Naive thymus-derived CD4-positive, alpha-beta T cell (primary cell): Measurements from ENCODE around the gene PKP4. TPM values are rescaled to one million over a fixed set of nuclear protein-coding genes. Genes with fewer than 3 reads are reported as not detected.

ENCODE experiments used
- ATAC-seq: fragments of 150-1000 bp; cut with Tn5 transposase; 2 replicates; pipeline ENCODE4 v1.10.0; 2021; ENCODE audit warnings: mild to moderate bottlenecking, moderate library complexity
- CTCF ChIA-PET: fragments of 350-600 bp; sonication (Branson Sonifier 250); formaldehyde crosslinking; loops from one replicate; lab custom pipeline; 2021; ENCODE audit warnings: antibody characterized with exemption; lab: Charles Lee
- POLR2A ChIA-PET: fragments of 350-600 bp; sonication (Branson Sonifier 250); formaldehyde crosslinking; loops from one replicate; lab custom pipeline; 2021; ENCODE audit warnings: antibody characterized with exemption, inconsistent platforms; lab: Charles Lee
- DNase-seq, 9 donors: peaks; one replicate each; pipeline versions ENCODE4 v3.0.0 to v3.0.0-alpha.2; 2020 to 2022; ENCODE audit warnings: mixed read lengths in 1 of 9
- H3K27ac ChIP-seq: one replicate; pipeline ENCODE4 v1.7.0; 2013; ENCODE audit warnings: mild to moderate bottlenecking, low read depth, low read length, moderate library complexity
- H3K27me3 ChIP-seq, 2 donors: one replicate each; pipeline ENCODE4 v1.7.0; 2013; ENCODE audit warnings: low read length in 2 of 2, mild to moderate bottlenecking in 2 of 2, moderate library complexity in 2 of 2; ENCODE audit not compliant: control insufficient read depth in 2 of 2, insufficient read depth in 2 of 2
- H3K36me3 ChIP-seq, 3 experiments: 1 replicate in 2 of 3; 2 replicates in 1 of 3; pipeline ENCODE4 v1.7.0; 2013; ENCODE audit warnings: low read length in 3 of 3, mild to moderate bottlenecking in 3 of 3, moderate library complexity in 1 of 3; ENCODE audit not compliant: insufficient read depth in 3 of 3, control insufficient read depth in 2 of 3
- H3K4me1 ChIP-seq, 2 donors: one replicate each; pipeline ENCODE4 v1.7.0; 2013; ENCODE audit warnings: low read length in 2 of 2, mild to moderate bottlenecking in 2 of 2, moderate library complexity in 1 of 2; ENCODE audit not compliant: control insufficient read depth in 2 of 2, insufficient read depth in 2 of 2
- H3K4me3 ChIP-seq: 2 replicates; pipeline ENCODE4 v1.7.0; 2013; ENCODE audit warnings: mild to moderate bottlenecking, low read length
- H3K9me3 ChIP-seq, 3 experiments: 1 replicate in 2 of 3; 2 replicates in 1 of 3; pipeline ENCODE4 v1.7.0; 2013; ENCODE audit warnings: low read length in 3 of 3; ENCODE audit not compliant: control insufficient read depth in 2 of 3
- H3K27ac Mint-ChIP-seq, 9 donors: one replicate each; pipeline ENCODE4 v1.8.0; 2020 to 2022; ENCODE audit warnings: mixed read lengths in 9 of 9, mild to moderate bottlenecking in 8 of 9, moderate library complexity in 5 of 9, inconsistent platforms in 2 of 9
- H3K27me3 Mint-ChIP-seq, 5 donors: one replicate each; pipeline ENCODE4 v1.8.0; 2021 to 2022; ENCODE audit warnings: mixed read lengths in 5 of 5, mild to moderate bottlenecking in 1 of 5
- H3K36me3 Mint-ChIP-seq, 5 donors: one replicate each; pipeline ENCODE4 v1.8.0; 2020 to 2022; ENCODE audit warnings: mixed read lengths in 5 of 5, mild to moderate bottlenecking in 3 of 5, inconsistent platforms in 1 of 5
- H3K4me1 Mint-ChIP-seq, 7 donors: one replicate each; pipeline ENCODE4 v1.8.0; 2020 to 2022; ENCODE audit warnings: mixed read lengths in 7 of 7, mild to moderate bottlenecking in 3 of 7, inconsistent platforms in 1 of 7
- H3K4me3 Mint-ChIP-seq, 10 donors: one replicate each; pipeline ENCODE4 v1.8.0; 2020 to 2022; ENCODE audit warnings: mild to moderate bottlenecking in 10 of 10, mixed read lengths in 10 of 10, moderate library complexity in 6 of 10, inconsistent platforms in 2 of 10
- H3K9me3 Mint-ChIP-seq, 11 donors: one replicate each; pipeline ENCODE4 v1.8.0; 2020 to 2022; ENCODE audit warnings: mixed read lengths in 11 of 11, mild to moderate bottlenecking in 4 of 11, inconsistent platforms in 1 of 11, moderate library complexity in 1 of 11
- intact Hi-C, 2 donors: fragments of 100-400 bp; cut with micrococcal nuclease; formaldehyde crosslinking; loops; one replicate each; pipeline ENCODE4 v1.15.1; 2023
- polyA plus RNA-seq, 2 donors: library from polyadenylated mRNA; unstranded; fragments of 300-500 nt; fragmentation: Illumina TruSeq; gene quantifications; one replicate each; pipeline ENCODE4 v1.2.3, GENCODE V29; 2021
- total RNA-seq, 6 experiments: library from RNA in 5 of 6; stranded (reverse) in 5 of 6; gene quantifications; 1 replicate in 5 of 6; 2 replicates in 1 of 6; pipeline ENCODE4 v1.2.3 and lab custom pipeline; 2021 to 2026

Gene PKP4
- total and polyA plus RNA-seq, 7 experiments from 2014 or later: 1.3 to 33.2 (median 16.6) TPM

DNA sequence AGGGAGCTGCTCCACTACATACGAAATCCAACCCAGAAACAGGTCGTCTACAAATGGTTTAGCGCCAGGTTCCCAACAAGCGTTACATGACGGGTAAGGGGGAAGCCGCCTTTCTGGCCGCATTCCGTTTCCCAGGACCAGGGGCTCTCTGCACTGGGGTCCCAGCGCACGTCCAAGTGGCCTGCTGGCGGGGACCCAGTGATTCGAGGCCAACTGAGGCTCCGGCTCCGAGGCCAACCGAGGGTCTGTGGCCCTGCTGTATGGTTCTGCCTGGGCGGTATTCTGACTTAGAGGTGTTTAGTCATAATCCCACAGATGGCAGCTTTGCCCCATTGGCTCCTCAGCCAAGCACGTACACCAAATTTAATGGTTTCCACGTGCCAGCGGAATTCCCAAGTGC lies 127.2 kb downstream of the PKP4 start:
- DNase-seq (no peak), ATAC-seq (no peak)
- Mint-ChIP-seq H3K27ac (no peak overlapping the region), H3K36me3 (peaks cover 0 to 40% (median 20%) of the 10 kb centered on the region in 5 donors), H3K9me3 (peaks cover 0 to under 1% (median 0%) of the 10 kb centered on the region in 11 donors), H3K27me3 (no peaks in the 10 kb centered on the region), H3K4me3 (no peak overlapping the region), H3K4me1 (no peaks in the 10 kb centered on the region)
- Histone ChIP-seq H3K27me3 (no peaks in the 10 kb centered on the region), H3K36me3 (no peaks in the 10 kb centered on the region), H3K9me3 (no peaks in the 10 kb centered on the region), H3K4me3 (no peak overlapping the region), H3K4me1 (no peaks in the 10 kb centered on the region), H3K27ac (no peak overlapping the region)
- CTCF ChIA-PET: no interaction called here
- intact Hi-C loops: no loop called here
- POLR2A ChIA-PET: no interaction called here

DNA sequence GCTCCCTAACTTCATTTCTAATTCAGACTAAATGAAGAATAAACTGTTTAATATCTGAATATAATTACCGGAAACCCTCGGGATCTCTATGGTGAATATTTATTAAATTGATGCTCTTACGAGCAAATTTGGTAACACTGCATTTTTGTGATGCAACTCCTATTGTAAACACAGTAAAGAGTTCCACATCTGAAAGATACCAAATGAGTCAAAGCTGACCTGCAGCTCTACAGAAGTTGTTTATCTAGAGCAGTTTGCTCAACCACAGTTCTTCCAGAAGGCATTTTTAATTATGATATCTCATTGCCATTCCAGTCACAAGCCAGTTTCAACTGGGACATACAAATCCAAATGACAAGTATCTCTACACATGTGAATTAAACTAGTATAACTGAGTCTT lies 129.7 kb downstream of the PKP4 start:
- POLR2A ChIA-PET: interaction anchor here (0.6 kb wide), 1 partner anchor 96 kb away, joined by 3 read pairs; no protein-coding TSS in a partner anchor
- peaks cover 0 to 34% (median 4%) of the 10 kb centered on the region in 5 donors for H3K36me3 Mint-ChIP-seq

DNA sequence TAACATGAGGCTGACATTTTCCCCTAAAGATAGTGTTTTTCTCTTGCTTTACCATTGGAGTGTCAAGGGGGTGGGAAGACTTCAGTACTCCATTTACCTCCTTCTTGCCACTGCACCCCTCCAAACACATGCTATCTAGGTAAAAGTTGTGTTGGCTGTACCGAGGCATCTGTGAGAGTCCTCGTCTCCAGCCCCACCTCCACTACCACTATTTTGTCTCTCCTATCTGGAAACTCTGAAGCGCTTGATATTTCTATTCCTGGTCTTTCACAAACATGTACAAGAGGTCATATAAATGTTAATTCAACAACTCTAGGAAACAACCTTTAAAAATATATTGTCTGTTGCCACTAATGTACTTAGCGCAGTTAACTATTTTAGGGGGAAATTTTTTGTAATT lies 132.6 kb downstream of the PKP4 start:
- ATAC-seq (no peak), DNase-seq (no peak)
- ChIA-PET POLR2A (no interaction called here), CTCF (no interaction called here)
- Histone ChIP-seq H3K9me3 (no peaks in the 10 kb centered on the region), H3K27ac (no peak overlapping the region), H3K4me3 (no peak overlapping the region), H3K4me1 (no peaks in the 10 kb centered on the region), H3K27me3 (no peaks in the 10 kb centered on the region), H3K36me3 (no peaks in the 10 kb centered on the region)
- H3K4me1 Mint-ChIP-seq: peaks cover 0 to 7% (median 0%) of the 10 kb centered on the region in 7 donors
- no peaks in the 10 kb centered on the region for H3K27me3 Mint-ChIP-seq
- H3K27ac Mint-ChIP-seq: no peak overlapping the region
- peaks cover 0 to 1% (median 0%) of the 10 kb centered on the region in 11 donors for H3K9me3 Mint-ChIP-seq
- H3K36me3 Mint-ChIP-seq: peaks cover under 1 to 22% (median 4%) of the 10 kb centered on the region in 5 donors
- intact Hi-C loops: no loop called here
- no peak overlapping the region for H3K4me3 Mint-ChIP-seq

More for the DNA sequence above, 129.7 kb downstream of the PKP4 start:
- no peak overlapping the region for H3K4me3 ChIP-seq
- CTCF ChIA-PET: no interaction called here
- no peaks in the 10 kb centered on the region for H3K9me3 ChIP-seq
- Mint-ChIP-seq H3K9me3 (peaks cover 0 to 1% (median 0%) of the 10 kb centered on the region in 11 donors), H3K4me3 (no peak overlapping the region), H3K27me3 (no peaks in the 10 kb centered on the region), H3K4me1 (no peaks in the 10 kb centered on the region), H3K27ac (no peak overlapping the region)
- H3K4me1 ChIP-seq: no peaks in the 10 kb centered on the region
- intact Hi-C loops: no loop called here
- no peaks in the 10 kb centered on the region for H3K36me3 ChIP-seq
- ATAC-seq (no peak), DNase-seq (no peak)
- no peaks in the 10 kb centered on the region for H3K27me3 ChIP-seq
- no peak overlapping the region for H3K27ac ChIP-seq

DNA sequence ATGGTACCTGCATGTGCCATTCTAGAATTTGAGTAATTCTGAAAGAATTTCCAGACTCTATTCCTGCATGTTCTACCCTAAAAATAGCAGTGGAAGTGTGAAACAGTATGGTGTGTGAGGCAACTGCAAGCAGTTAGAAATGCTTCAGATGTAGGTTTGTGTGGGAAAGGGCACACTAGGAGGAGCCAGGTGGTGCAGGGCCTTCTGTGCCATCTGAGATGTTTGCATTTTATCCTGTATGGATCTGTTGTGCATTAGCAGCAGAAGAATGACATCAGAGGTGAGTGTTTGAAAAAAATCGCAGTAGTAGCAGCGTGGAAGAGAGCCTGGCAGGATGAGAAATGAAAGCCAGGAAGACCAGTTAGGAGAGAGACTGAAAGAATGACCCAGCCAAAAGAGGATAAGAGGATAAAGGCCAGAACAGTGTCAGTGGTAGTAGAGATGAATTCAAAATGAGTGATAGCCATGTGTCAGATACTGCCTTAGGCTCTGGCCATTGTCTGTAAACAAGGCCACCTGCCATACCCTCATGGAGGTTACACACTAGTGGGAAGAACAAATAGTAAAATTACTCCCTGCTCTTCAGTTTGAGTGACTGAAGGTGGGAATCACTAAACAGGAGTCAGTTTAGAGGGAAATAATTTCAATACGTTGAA lies 142.2 kb downstream of the PKP4 start:
- H3K9me3 Mint-ChIP-seq: no peaks in the 10 kb centered on the region
- ATAC-seq (no peak), DNase-seq (no peak)
- H3K4me3 Mint-ChIP-seq: no peak overlapping the region
- CTCF ChIA-PET: no interaction called here
- no peaks in the 10 kb centered on the region for H3K27me3 Mint-ChIP-seq
- H3K36me3 Mint-ChIP-seq: peaks cover 2 to 15% (median 6%) of the 10 kb centered on the region in 5 donors
- H3K27ac ChIP-seq: no peak overlapping the region
- no peaks in the 10 kb centered on the region for H3K4me1 ChIP-seq
- H3K36me3 ChIP-seq: no peaks in the 10 kb centered on the region
- no peaks in the 10 kb centered on the region for H3K9me3 ChIP-seq
- no peak overlapping the region for H3K27ac Mint-ChIP-seq
- intact Hi-C loops: no loop called here
- H3K27me3 ChIP-seq: no peaks in the 10 kb centered on the region
- H3K4me1 Mint-ChIP-seq: no peaks in the 10 kb centered on the region
- H3K4me3 ChIP-seq: no peak overlapping the region
- POLR2A ChIA-PET: no interaction called here

DNA sequence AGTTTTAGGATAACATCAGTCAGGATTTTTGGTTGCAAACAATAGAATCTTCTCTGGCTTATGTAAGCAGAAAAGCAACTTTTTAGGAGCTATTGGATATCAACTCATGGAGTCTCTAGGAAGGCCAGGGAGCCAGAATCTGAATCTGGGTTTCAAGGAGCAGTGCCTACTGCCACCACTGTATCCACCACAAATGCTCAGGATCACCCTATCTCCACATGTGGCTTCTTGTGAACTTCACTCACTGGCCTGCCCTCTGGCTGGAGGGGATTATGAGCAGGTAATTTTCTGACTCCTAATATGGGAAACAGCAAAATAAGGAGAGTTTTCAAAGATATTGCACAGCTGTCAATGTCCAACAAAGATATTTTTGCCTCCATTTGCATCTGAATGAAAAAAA lies 142.9 kb downstream of the PKP4 start:
- intact Hi-C loops: no loop called here
- no peak overlapping the region for H3K4me3 ChIP-seq
- CTCF ChIA-PET: no interaction called here
- Mint-ChIP-seq H3K27ac (no peak overlapping the region), H3K4me3 (no peak overlapping the region), H3K27me3 (no peaks in the 10 kb centered on the region), H3K4me1 (no peaks in the 10 kb centered on the region), H3K36me3 (peaks cover 0 to 12% (median 3%) of the 10 kb centered on the region in 5 donors), H3K9me3 (no peaks in the 10 kb centered on the region)
- ATAC-seq (no peak), DNase-seq (no peak)
- no peaks in the 10 kb centered on the region for H3K27me3 ChIP-seq
- no peaks in the 10 kb centered on the region for H3K36me3 ChIP-seq
- no peaks in the 10 kb centered on the region for H3K9me3 ChIP-seq
- POLR2A ChIA-PET: no interaction called here
- no peaks in the 10 kb centered on the region for H3K4me1 ChIP-seq
- no peak overlapping the region for H3K27ac ChIP-seq

DNA sequence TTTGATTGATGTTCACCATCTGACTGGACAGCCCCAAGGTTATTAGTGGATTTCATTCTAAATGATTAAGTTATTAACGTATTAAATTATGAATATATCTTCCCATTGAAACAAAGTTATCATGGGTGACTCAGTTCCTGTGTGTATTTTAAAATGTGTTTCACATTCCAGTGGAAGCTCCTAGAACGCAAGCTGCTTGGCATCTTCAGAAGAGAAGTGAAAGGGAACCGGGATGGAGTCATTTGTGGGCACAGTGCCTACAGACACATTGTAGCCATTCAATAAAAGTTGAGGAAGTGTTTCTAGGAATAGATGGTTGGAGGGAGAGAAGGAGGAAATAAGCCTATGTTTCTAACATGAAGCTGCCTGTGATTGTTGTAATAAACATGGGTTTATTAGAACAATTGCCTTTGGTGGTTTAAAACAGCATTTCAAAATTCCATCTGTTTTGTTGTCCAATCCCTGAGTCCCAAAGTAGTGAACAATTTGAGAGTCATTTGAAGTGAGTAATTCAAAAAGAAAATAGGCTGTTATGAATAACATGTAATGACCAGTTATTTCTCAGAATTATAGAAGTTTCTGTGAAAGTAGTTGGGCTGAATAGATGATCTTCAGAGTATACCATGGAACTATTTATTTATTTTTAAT lies 143.5 kb downstream of the PKP4 start:
- intact Hi-C loops: no loop called here
- Histone ChIP-seq H3K27ac (no peak overlapping the region), H3K36me3 (no peaks in the 10 kb centered on the region), H3K4me1 (no peaks in the 10 kb centered on the region), H3K9me3 (no peaks in the 10 kb centered on the region), H3K27me3 (no peaks in the 10 kb centered on the region), H3K4me3 (no peak overlapping the region)
- ATAC-seq (no peak), DNase-seq (no peak)
- ChIA-PET CTCF (no interaction called here), POLR2A (no interaction called here)
- no peak overlapping the region for H3K4me3 Mint-ChIP-seq
- peaks cover 0 to 9% (median 0%) of the 10 kb centered on the region in 5 donors for H3K36me3 Mint-ChIP-seq
- H3K4me1 Mint-ChIP-seq: no peaks in the 10 kb centered on the region
- no peaks in the 10 kb centered on the region for H3K9me3 Mint-ChIP-seq
- H3K27me3 Mint-ChIP-seq: no peaks in the 10 kb centered on the region
- no peak overlapping the region for H3K27ac Mint-ChIP-seq

DNA sequence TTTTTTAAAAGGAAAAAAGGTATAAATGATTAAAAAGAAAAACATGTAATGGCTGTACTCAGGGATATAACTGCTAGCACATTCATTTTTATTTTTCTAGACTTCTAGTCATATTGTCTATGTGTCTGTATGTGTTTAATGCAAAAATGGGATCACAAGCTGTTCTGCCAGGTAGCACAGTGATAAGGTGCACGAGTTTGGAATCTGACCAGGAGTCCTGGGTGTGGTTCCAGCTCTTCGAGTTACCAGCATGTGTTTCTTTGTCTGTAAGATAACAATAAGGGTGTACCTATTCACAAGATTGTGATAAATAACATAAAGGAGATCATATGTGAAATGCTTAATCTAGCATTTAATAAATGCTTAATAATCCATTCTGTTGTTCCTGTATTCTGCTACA lies 145.3 kb downstream of the PKP4 start:
- H3K4me1 Mint-ChIP-seq: no peaks in the 10 kb centered on the region
- H3K36me3 ChIP-seq: no peaks in the 10 kb centered on the region
- no peak overlapping the region for H3K4me3 ChIP-seq
- H3K27me3 ChIP-seq: no peaks in the 10 kb centered on the region
- CTCF ChIA-PET: no interaction called here
- POLR2A ChIA-PET: no interaction called here
- no peaks in the 10 kb centered on the region for H3K27me3 Mint-ChIP-seq
- no peaks in the 10 kb centered on the region for H3K9me3 ChIP-seq
- DNase-seq: no peak
- H3K4me3 Mint-ChIP-seq: no peak overlapping the region
- no peak for ATAC-seq
- H3K4me1 ChIP-seq: no peaks in the 10 kb centered on the region
- intact Hi-C loops: no loop called here
- no peak overlapping the region for H3K27ac Mint-ChIP-seq
- no peak overlapping the region for H3K27ac ChIP-seq
- peaks cover 0 to 9% (median 0%) of the 10 kb centered on the region in 5 donors for H3K36me3 Mint-ChIP-seq
- H3K9me3 Mint-ChIP-seq: no peaks in the 10 kb centered on the region
